Loucy (cell line): ENCODE data around the gene PIGX.

Experiments used
- EZH2phosphoT487 ChIP-seq: fragments of 200-600 bp; IDR thresholded peaks from 2 replicates; pipeline ENCODE4 v1.6.1; 2018; ENCODE audit warnings: antibody characterized with exemption, mild to moderate bottlenecking, moderate library complexity, borderline replicate concordance
- TF ChIP-seq, protein P1 (sequence below): fragments of 200-600 bp; sonication (generic); conservative IDR thresholded peaks from 2 replicates; pipeline ENCODE4 v1.5.1; 2014; ENCODE audit warnings: mild to moderate bottlenecking, antibody characterized with exemption, low read length

DNA sequence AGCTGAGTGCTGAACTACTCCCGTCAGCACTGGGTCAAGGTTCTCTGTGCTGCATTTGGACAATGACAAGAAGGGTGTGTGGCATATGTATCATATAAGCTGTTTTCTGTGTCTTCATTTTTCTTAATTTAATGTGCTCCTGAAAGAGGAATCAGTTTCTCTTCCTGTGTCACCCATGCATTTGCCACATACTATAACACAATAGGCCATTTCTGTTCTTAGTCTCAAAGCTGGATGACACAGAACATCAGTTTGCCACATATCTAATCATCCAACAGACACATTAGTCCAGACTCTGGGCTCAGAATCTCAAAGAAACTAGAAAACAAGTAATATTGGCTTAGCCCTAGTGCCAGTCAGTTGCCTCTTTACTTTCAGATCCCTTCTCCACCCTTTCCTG is 34.2 kb upstream of the PIGX start:
- TF ChIP-seq, protein P1, sequence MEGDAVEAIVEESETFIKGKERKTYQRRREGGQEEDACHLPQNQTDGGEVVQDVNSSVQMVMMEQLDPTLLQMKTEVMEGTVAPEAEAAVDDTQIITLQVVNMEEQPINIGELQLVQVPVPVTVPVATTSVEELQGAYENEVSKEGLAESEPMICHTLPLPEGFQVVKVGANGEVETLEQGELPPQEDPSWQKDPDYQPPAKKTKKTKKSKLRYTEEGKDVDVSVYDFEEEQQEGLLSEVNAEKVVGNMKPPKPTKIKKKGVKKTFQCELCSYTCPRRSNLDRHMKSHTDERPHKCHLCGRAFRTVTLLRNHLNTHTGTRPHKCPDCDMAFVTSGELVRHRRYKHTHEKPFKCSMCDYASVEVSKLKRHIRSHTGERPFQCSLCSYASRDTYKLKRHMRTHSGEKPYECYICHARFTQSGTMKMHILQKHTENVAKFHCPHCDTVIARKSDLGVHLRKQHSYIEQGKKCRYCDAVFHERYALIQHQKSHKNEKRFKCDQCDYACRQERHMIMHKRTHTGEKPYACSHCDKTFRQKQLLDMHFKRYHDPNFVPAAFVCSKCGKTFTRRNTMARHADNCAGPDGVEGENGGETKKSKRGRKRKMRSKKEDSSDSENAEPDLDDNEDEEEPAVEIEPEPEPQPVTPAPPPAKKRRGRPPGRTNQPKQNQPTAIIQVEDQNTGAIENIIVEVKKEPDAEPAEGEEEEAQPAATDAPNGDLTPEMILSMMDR: no peak
- TF ChIP-seq EZH2phosphoT487: no peak
